Renal cortex interstitium (tissue), 11 donors: ENCODE data around the gene ACBD3. TPM values are rescaled to one million over a fixed set of nuclear protein-coding genes. Genes with fewer than 3 reads are reported as not detected.

Experiments
- DNase-seq, 11 donors: peaks; one replicate each; pipeline ENCODE4 v3.0.0-alpha.2; 2013; ENCODE audit warnings: low read depth in 9 of 11, low spot score in 4 of 11; ENCODE audit errors: extremely low read depth in 1 of 11
- polyA plus RNA-seq, 3 donors: library from polyadenylated mRNA; unstranded; fragments of 120-200 nt; gene quantifications; one replicate each; pipeline ENCODE4 v1.2.1, GENCODE V29; 2013; ENCODE audit not compliant: insufficient read length in 3 of 3

ACBD3 gene
- polyA plus RNA-seq, 3 donors: 52.2 to 64.7 (median 54.5) TPM

DNA sequence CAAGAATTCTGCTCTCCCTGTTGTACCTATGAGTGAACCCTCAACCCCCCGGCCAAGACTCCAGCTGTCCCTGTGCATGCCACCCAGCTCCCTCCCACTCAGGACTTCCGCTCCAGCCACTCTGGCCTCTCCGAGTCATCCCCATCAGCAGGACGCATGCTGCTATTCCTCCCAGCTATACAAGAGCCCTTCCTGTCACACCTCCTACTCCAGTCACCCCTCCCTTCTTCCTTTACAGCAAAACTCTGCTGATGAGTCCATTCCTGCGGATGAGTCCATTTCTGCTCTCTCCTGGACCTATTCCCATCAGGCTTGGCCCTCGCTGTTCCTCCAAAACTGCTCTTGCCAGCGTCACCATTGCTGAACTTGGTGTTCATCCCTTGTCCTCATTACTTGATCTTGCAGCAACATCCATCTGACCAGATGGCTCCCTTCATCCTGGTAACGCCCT is 81.8 kb downstream of the ACBD3 start:
- DNase-seq: no peak

DNA sequence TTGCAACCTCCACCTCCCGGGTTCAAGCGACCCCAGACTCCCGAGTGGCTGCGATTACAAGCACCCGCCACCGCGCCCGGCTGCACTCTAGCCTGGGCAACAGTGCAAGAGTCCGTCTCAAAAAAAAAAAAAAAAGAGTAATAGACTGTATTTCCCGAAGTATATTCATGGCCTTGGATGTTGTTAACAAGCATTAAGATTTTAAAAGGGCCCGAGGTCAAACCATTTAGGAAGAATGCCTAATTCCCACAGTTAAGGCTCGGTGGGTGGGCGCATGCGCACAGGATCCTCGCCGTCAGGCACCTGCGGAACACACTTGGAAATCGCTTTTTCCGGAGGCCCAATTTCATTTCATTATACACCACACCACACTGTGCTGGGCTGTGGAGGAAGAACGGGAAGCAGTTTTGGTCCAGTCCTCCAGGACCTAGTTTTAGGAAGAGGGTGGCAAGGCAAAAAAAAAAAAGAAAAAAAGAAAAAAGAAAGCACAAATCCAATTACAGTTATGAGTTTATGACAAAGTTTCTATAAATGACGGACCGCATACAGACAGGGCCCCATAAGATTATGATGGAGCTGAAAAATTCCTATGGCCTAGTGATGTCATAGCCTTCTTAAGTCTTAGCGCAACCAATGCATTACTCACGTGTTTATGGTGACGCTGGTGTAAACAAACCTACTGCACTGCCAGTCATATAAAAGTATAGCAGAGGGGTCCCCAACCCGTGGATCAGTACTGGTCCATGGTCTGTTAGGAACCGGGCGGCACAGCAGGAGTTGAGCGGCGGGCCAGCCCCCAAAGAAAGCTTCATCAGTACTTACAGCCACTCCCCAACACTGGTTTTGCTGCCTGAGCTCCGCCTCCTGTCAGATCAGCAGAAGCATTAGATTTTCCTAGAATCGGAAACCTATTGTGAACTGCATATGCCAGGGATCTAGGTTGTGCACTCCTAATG is 85.8 kb downstream of the ACBD3 start:
- DNase-seq: no peak

DNA sequence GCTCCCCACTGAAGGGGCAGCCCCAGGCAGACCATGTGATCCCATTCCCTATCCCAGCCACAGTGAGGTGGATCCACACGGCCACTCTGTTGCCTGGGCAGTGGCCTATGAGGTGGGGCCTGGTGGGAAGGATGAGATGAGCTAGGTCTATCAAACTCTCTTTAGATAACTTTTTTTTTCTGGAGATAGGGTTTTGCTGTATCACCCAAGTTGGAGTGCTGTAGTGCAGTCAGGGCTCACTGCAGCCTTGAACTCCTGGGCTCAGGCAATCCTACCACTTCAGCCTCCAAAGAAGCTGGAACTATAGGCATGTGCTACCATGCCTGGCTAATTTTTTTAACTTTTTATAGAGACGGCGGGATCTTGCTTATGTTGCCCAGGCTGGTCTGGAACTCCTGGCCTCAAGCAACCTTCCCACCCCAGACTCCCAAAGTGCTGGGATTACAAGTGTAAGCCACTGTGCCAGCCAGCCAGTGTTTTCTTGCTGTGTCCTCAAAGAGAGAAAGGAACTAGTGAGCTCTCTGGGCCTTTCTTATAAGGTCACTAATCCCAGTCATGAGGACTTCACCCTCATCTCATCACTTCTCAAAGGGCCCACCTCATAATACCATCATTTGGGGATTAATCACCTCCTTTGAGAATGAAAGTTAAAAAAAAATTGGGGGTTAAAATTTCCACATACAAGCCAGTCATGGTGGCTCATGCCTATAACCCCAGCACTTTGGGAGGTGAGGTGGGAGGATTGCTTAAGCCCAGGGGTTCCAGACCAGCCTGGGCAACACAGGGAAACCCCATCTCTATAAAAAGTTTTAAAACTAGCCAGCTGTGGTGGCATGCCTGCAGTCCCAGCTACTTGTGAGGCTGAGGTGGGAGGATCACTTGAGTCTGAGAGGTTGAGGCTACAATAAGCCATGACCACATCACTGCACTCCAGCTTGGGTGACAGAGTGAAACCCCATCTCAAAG is 87.4 kb downstream of the ACBD3 start:
- no peak for DNase-seq

DNA sequence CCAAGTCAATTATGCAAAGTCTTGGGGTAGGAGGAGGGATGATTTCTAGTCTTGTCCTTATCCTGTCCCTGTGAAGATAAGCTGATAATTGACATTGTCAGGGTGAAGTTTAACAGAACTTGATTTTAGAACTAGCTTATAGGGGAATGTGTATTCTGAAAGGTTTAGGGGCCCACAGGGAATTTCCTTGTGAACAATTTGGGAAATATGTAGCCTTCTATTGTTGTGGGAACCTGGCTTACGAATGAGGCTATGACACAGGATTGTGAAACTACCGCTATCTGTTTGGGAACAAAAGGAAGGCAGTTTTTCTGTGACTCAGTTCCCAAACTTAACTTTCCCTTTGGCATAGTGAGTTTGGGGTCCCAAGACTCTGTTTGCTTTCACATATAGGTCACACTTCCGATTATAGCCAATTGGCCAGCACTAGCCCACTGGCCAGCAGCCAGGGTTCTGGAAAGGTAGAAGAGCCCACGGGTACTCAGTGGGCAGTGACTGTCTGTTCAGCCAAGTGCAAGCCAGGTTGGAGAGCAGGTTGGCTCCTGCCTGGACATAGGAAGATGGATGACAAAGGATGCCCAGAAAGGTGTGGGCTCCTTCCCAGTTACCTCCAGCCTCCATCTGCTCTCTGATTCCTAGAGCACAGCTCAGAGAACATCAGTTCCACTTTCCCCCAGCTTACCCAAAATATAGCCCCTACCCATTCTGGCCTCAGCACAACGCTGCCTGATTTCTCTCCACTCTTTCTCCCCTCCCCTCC is 88.5 kb downstream of the ACBD3 start:
- DNase-seq: no peak

DNA sequence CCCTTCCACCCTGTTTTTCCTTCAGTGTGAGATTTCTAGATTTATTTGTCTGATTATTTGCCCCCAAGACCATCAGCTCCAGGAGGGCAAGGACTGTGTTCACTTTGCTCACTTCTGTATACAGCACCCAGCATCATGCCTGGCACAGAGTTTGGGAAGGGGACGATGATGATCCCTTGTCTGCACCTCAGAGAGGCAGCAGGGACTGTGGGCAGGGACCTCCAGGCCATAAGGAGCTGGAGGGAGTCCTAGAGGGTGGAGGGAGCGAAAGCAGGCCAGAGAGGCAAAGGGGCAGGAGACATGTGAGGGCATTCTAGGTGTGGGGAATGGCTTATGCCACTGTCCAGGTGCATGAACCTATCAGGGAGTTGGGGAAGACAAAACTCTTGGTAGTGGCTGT is 91.3 kb downstream of the ACBD3 start:
- no peak for DNase-seq

Other genes with a start within 250 kb of the ACBD3 start
- gene LEFTY2, start 245.5 kb downstream of the ACBD3 start, polyA plus RNA-seq: 1 to 10 TPM in 1 of 3 donors, under 1 TPM in 2; 0.82 to 1.5 (median 0.89) TPM
- 10 to 100 TPM; 19.9 to 23.8 (median 21.7) TPM for gene SDE2, start 187.4 kb downstream of the ACBD3 start, polyA plus RNA-seq
- gene H3-3A, start 124.0 kb downstream of the ACBD3 start, polyA plus RNA-seq: 1,000 to 10,000 TPM; 1,156 to 1,461 (median 1,232) TPM
- gene MIXL1, start 36.9 kb upstream of the ACBD3 start, polyA plus RNA-seq: under 1 TPM; 0.26 to 0.30 (median 0.30) TPM
- 10 to 100 TPM in 2 of 3 donors, 1 to 10 TPM in 1; 9.2 to 11.7 (median 10.0) TPM for gene LIN9, start 122.4 kb upstream of the ACBD3 start, polyA plus RNA-seq
- 100 to 1,000 TPM; 113 to 142 (median 130) TPM for gene PARP1, start 221.4 kb upstream of the ACBD3 start, polyA plus RNA-seq